GM10266 (cell line): ENCODE measurements around the gene RNASEH2A.
A peak's percentile ranks its signal among the peaks of the same experiment; 100 is the strongest.

ENCODE experiments used
- DNase-seq: peaks from one replicate; pipeline ENCODE4 v3.0.0; 2012; ENCODE audit errors: extremely low spot score
- CTCF ChIP-seq: IDR thresholded peaks from 2 replicates; pipeline ENCODE4 v1.5.1; 2012; ENCODE audit warnings: mild to moderate bottlenecking, low read depth; ENCODE audit not compliant: control insufficient read depth, insufficient read depth; ENCODE audit errors: missing control alignments

RNASEH2A gene

GRCh38 chr19:12791345-12792050, 14.9 kb upstream of the RNASEH2A start, which contains the start of gene JUNB:
TSS of gene JUNB (plus strand) at chr19:12791486. CDS start at chr19:12791772, 286 bp downstream.
- DNase-seq = peak; percentile 95
- no peak for TF ChIP-seq CTCF

- TF ChIP-seq CTCF = no peak
- DNase-seq = peak; percentile 59
Measured at GRCh38 chr19:12792051-12792852, 14.1 kb upstream of the RNASEH2A start.

- no peak for TF ChIP-seq CTCF
- DNase-seq = no peak
Measured at GRCh38 chr19:12792853-12793289, 13.5 kb upstream of the RNASEH2A start.

GRCh38 chr19:12793290-12794195, 12.8 kb upstream of the RNASEH2A start:
- TF ChIP-seq CTCF = no peak

GRCh38 chr19:12794196-12794941, 12.0 kb upstream of the RNASEH2A start:
- no peak for DNase-seq
- TF ChIP-seq CTCF = no peak

More at GRCh38 chr19:12793290-12794195, 12.8 kb upstream of the RNASEH2A start:
- peak; percentile 98 for DNase-seq

- no peak for TF ChIP-seq CTCF
- DNase-seq = no peak
Measured at GRCh38 chr19:12794971-12795381, 11.4 kb upstream of the RNASEH2A start.
